ENCODE data around the gene ZNF273.

Gene ZNF273

DNA sequence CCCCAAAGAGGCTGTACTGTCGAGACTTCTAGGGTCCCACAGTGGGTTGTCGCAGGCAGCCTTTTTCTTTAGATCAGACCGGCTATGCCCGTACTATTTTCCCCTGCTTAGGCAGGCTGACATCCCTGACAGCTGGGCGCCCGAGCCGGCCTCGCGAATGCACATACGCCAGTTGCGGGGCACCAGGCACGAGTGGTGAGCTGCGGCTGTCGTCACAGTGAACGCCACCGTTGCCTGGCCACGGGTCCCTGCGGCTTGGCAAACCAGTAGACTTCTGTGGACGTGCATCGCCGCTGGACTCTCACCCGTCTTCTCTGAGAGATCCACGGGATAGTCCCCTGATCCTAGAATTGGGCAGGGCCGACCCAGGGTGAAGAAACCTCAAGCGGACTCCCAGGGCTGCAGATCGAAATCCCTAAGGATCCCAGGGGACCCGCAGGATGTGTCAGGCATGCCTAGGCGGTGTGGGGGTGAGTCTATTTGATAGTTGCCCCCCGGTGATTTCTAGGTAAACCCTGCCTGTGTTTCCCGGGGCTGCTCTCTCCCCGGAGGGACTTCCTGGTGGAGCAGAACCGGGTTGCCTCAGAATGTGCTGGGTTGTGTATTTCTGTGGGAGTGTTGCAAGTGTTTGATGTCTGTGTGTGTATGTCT lies 33.0 kb upstream of the ZNF273 start:
- no peak for DNase-seq
- H3K27me3 ChIP-seq (replicated peaks; ENCODE audit: control insufficient read depth, insufficient read depth, low read length, poor library complexity, severe bottlenecking) = no peaks in the 10 kb centered on the region
- H3K4me1 ChIP-seq (ENCODE audit: control insufficient read depth, insufficient read depth, low read length, poor library complexity, severe bottlenecking) = no peaks in the 10 kb centered on the region
- H3K4me3 ChIP-seq (ENCODE audit: insufficient read depth, low read depth, low read length, poor library complexity, severe bottlenecking) = no peak overlapping the region
- no peaks in the 10 kb centered on the region for H3K9me3 ChIP-seq (ENCODE audit: control insufficient read depth, low read length)
- no peaks in the 10 kb centered on the region for H3K36me3 ChIP-seq (ENCODE audit: control insufficient read depth, insufficient read depth, low read length)
- H3K27ac ChIP-seq (ENCODE audit: insufficient read depth, low read length, poor library complexity, severe bottlenecking) = no peak overlapping the region

DNA sequence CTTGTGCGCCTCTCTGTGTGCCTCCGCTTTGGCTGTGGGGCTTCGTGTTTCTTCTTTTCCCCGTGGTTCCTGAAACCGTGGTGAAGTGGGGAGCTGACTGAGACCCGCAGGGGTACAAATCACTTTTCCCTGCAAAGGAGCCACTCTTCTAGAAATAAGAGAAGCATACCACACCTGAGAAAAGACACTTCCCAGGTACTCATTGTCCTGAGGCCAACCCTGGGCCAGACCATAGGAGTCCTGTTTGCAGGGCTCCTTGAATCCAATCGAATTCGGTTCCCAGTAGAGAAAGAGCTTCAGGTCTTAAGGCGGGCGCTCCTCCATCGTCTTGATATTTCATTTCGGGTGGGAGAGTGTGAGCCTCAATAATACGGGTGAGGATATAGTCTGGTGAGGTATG lies 32.4 kb upstream of the ZNF273 start:
- Histone ChIP-seq H3K4me1 (ENCODE audit: control insufficient read depth, insufficient read depth, low read length, poor library complexity, severe bottlenecking) (no peaks in the 10 kb centered on the region), H3K4me3 (ENCODE audit: insufficient read depth, low read depth, low read length, poor library complexity, severe bottlenecking) (no peak overlapping the region), H3K36me3 (ENCODE audit: control insufficient read depth, insufficient read depth, low read length) (no peaks in the 10 kb centered on the region), H3K27me3 (replicated peaks; ENCODE audit: control insufficient read depth, insufficient read depth, low read length, poor library complexity, severe bottlenecking) (no peaks in the 10 kb centered on the region), H3K27ac (ENCODE audit: insufficient read depth, low read length, poor library complexity, severe bottlenecking) (no peak overlapping the region), H3K9me3 (ENCODE audit: control insufficient read depth, low read length) (no peaks in the 10 kb centered on the region)
- DNase-seq = no peak

DNA sequence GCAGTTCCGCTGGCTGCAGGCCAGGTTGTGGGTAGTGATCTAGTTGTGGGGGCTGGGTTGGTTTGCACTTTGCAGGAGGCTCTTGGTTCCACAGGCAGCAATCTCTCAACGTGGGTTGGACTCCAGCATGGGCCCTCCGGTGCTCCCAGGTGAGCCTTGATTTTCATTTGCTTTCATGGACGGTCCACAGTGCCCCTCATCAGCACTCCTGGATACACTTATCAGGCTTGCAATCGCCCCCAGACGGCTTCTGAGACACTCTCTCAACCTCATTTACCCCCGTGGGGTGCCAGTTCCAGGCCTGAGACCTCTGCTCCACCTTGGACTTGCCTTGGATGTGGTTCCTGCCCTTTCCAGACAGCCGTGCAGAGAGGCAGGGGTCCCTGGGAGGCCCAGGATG lies 31.3 kb upstream of the ZNF273 start:
- H3K9me3 ChIP-seq (ENCODE audit: control insufficient read depth, low read length) = no peaks in the 10 kb centered on the region
- no peak overlapping the region for H3K27ac ChIP-seq (ENCODE audit: insufficient read depth, low read length, poor library complexity, severe bottlenecking)
- no peak overlapping the region for H3K4me3 ChIP-seq (ENCODE audit: insufficient read depth, low read depth, low read length, poor library complexity, severe bottlenecking)
- no peaks in the 10 kb centered on the region for H3K36me3 ChIP-seq (ENCODE audit: control insufficient read depth, insufficient read depth, low read length)
- no peak for DNase-seq
- no peaks in the 10 kb centered on the region for H3K4me1 ChIP-seq (ENCODE audit: control insufficient read depth, insufficient read depth, low read length, poor library complexity, severe bottlenecking)
- no peaks in the 10 kb centered on the region for H3K27me3 ChIP-seq (replicated peaks; ENCODE audit: control insufficient read depth, insufficient read depth, low read length, poor library complexity, severe bottlenecking)

DNA sequence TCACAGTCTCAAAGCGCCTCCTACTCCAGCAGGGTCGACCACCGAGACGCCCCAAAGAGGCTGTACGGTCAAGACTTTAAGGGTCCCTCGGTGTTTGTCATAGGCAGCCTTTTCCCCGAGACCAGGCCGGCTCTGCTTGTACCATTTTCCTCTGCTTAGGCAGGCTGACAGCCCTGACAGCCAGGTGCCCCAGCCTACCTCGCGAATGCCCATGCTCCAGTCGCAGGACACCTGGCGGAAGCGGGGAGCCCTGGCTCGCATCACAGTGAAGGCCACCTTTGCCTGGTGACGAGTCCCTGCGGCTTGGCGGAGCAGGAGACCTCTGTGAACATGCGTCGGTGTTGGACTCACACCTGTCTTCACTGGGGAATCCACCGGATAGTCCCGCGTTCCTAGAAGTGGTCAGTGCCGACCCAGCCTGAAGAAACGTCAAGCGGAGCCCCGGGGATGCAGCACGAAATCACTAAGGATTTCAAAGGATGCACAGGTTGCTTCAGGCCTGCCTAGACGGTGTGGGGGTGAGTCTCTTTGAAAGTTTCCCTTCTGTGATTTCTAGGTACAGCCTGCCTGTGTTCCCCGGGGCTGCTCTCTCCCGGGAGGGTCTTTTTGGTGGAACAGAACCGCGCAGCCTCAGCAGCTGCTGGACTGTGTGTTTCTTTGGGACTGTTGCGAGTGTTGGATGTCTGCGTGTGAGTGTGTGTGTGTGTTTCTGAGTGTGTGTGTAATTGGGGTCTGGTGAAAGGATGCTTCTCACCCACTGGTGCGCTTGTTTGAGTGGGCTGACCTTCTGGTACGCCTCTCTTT lies 30.5 kb upstream of the ZNF273 start:
- H3K27ac ChIP-seq (ENCODE audit: insufficient read depth, low read length, poor library complexity, severe bottlenecking) = no peak overlapping the region
- H3K36me3 ChIP-seq (ENCODE audit: control insufficient read depth, insufficient read depth, low read length) = no peaks in the 10 kb centered on the region
- no peaks in the 10 kb centered on the region for H3K9me3 ChIP-seq (ENCODE audit: control insufficient read depth, low read length)
- no peaks in the 10 kb centered on the region for H3K27me3 ChIP-seq (replicated peaks; ENCODE audit: control insufficient read depth, insufficient read depth, low read length, poor library complexity, severe bottlenecking)
- no peak for DNase-seq
- no peak overlapping the region for H3K4me3 ChIP-seq (ENCODE audit: insufficient read depth, low read depth, low read length, poor library complexity, severe bottlenecking)
- H3K4me1 ChIP-seq (ENCODE audit: control insufficient read depth, insufficient read depth, low read length, poor library complexity, severe bottlenecking) = no peaks in the 10 kb centered on the region

DNA sequence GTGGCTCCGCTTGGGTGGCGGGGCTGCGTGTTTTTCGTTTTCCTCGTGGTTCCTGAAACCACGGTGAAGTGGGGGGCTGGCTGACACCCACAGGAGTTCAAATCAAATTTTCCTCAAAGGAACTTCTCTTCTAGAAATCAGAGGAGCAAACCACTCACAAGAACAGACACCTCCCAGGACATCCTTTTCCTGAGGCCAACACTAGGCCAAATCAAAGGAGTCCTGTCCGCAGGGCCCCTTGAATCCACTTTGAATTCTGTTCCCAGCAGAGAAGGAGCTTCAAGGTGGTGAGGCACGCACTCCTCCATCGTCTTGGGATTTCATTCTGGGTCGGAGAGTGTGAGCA lies 29.9 kb upstream of the ZNF273 start:
- Histone ChIP-seq H3K36me3 (ENCODE audit: control insufficient read depth, insufficient read depth, low read length) (no peaks in the 10 kb centered on the region), H3K9me3 (ENCODE audit: control insufficient read depth, low read length) (no peaks in the 10 kb centered on the region), H3K27ac (ENCODE audit: insufficient read depth, low read length, poor library complexity, severe bottlenecking) (no peak overlapping the region), H3K27me3 (replicated peaks; ENCODE audit: control insufficient read depth, insufficient read depth, low read length, poor library complexity, severe bottlenecking) (no peaks in the 10 kb centered on the region), H3K4me3 (ENCODE audit: insufficient read depth, low read depth, low read length, poor library complexity, severe bottlenecking) (no peak overlapping the region), H3K4me1 (ENCODE audit: control insufficient read depth, insufficient read depth, low read length, poor library complexity, severe bottlenecking) (no peaks in the 10 kb centered on the region)
- no peak for DNase-seq

DNA sequence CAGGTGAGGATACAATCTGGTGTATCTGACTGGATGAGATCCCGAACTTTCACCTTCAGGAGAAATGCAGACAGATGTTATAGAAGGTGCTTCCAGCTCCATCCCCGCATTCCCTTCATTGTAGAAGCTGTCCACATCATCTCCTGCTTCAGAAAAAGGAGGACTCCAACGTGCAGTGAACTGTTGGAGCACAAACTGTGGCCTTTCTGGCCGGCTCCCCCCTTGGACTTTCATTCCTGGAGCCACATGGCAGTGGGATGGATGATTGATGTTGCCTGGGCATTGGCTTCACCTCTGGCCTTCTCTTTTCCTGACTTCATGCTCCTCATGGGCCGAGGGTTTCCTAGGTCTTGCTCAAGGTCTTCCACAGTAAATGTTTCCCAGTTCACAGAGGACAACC lies 29.6 kb upstream of the ZNF273 start:
- Histone ChIP-seq H3K4me3 (ENCODE audit: insufficient read depth, low read depth, low read length, poor library complexity, severe bottlenecking) (no peak overlapping the region), H3K27ac (ENCODE audit: insufficient read depth, low read length, poor library complexity, severe bottlenecking) (no peak overlapping the region), H3K9me3 (ENCODE audit: control insufficient read depth, low read length) (no peaks in the 10 kb centered on the region), H3K27me3 (replicated peaks; ENCODE audit: control insufficient read depth, insufficient read depth, low read length, poor library complexity, severe bottlenecking) (no peaks in the 10 kb centered on the region), H3K36me3 (ENCODE audit: control insufficient read depth, insufficient read depth, low read length) (no peaks in the 10 kb centered on the region), H3K4me1 (ENCODE audit: control insufficient read depth, insufficient read depth, low read length, poor library complexity, severe bottlenecking) (no peaks in the 10 kb centered on the region)
- DNase-seq = no peak

DNA sequence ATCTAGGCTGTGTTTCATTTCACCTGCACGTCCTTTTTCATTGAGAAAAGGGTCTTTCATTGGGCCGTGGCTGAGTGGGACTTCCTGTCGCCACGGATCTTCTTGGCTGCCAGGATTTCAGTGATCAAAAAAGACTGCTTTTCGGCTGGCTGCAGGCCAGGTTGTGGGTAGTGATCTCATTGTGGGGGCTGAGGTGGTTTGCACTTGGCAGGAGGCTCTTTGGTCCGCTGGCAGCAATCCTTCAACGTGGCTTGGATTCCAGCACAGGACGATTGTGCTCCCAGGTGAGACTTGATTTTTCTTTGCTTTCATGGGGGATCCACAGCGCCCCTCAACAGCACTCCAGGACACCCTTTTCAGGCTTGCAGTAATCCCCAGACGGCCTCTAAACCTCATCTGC lies 29.0 kb upstream of the ZNF273 start:
- Histone ChIP-seq H3K27ac (ENCODE audit: insufficient read depth, low read length, poor library complexity, severe bottlenecking) (no peak overlapping the region), H3K27me3 (replicated peaks; ENCODE audit: control insufficient read depth, insufficient read depth, low read length, poor library complexity, severe bottlenecking) (no peaks in the 10 kb centered on the region), H3K4me1 (ENCODE audit: control insufficient read depth, insufficient read depth, low read length, poor library complexity, severe bottlenecking) (no peaks in the 10 kb centered on the region), H3K36me3 (ENCODE audit: control insufficient read depth, insufficient read depth, low read length) (no peaks in the 10 kb centered on the region), H3K4me3 (ENCODE audit: insufficient read depth, low read depth, low read length, poor library complexity, severe bottlenecking) (no peak overlapping the region), H3K9me3 (ENCODE audit: control insufficient read depth, low read length) (no peaks in the 10 kb centered on the region)
- no peak for DNase-seq

DNA sequence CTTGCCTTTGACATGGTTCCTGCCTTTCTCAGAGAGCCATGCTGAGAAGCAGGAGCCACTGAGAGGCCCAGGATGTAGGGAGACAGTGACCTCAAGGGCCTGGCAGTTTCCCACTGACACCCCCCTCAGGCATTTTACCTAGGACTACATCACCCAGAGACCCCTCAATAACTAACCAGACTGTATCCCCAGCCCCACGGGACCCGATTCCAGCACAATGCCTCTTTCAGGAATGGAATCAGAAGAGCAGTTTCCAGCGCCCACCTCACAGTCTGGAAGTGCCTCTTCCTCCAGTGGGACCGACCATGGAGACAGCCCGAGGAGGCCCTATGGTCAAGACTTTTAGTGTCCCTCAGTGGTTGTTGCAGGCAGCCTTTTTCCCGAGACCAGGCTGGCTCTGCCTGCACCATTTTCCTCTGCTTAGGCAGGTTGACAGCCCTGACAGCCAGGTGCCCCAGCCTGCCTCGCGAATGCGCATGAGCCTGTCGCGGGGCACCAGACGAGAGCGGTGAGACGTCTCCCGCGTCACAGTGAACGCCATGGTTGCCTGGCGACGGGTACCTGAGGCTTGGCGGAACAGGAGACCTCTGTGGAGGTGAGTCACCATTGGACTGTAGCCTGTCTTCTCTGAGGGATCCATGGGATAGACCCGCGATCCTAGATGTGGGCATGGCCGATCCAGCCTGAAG lies 28.4 kb upstream of the ZNF273 start:
- H3K27ac ChIP-seq (ENCODE audit: insufficient read depth, low read length, poor library complexity, severe bottlenecking) = no peak overlapping the region
- H3K4me3 ChIP-seq (ENCODE audit: insufficient read depth, low read depth, low read length, poor library complexity, severe bottlenecking) = no peak overlapping the region
- H3K9me3 ChIP-seq (ENCODE audit: control insufficient read depth, low read length) = no peaks in the 10 kb centered on the region
- H3K36me3 ChIP-seq (ENCODE audit: control insufficient read depth, insufficient read depth, low read length) = no peaks in the 10 kb centered on the region
- DNase-seq = no peak
- H3K4me1 ChIP-seq (ENCODE audit: control insufficient read depth, insufficient read depth, low read length, poor library complexity, severe bottlenecking) = no peaks in the 10 kb centered on the region
- no peaks in the 10 kb centered on the region for H3K27me3 ChIP-seq (replicated peaks; ENCODE audit: control insufficient read depth, insufficient read depth, low read length, poor library complexity, severe bottlenecking)

DNA sequence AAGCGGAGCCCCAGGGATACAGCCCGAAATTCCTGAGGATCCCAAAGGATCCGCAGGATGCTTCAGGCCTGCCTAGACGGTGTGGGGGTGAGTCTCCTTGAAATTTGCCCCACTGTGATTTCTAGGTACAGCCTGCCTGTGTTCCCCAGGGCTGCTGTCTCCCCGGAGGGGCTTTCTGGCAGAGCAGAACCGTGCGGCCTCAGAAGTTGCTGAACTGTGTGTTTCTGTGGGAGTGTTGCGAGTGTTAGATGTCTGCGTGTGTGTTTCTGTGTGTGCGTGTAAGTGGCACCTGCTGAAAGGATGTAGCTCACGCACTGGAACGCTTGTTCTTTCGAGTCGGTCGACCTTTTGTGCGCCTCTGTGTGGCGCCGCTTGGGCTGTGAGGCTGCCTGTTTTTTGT lies 27.8 kb upstream of the ZNF273 start:
- no peaks in the 10 kb centered on the region for H3K27me3 ChIP-seq (replicated peaks; ENCODE audit: control insufficient read depth, insufficient read depth, low read length, poor library complexity, severe bottlenecking)
- no peak overlapping the region for H3K4me3 ChIP-seq (ENCODE audit: insufficient read depth, low read depth, low read length, poor library complexity, severe bottlenecking)
- no peaks in the 10 kb centered on the region for H3K36me3 ChIP-seq (ENCODE audit: control insufficient read depth, insufficient read depth, low read length)
- no peaks in the 10 kb centered on the region for H3K9me3 ChIP-seq (ENCODE audit: control insufficient read depth, low read length)
- H3K4me1 ChIP-seq (ENCODE audit: control insufficient read depth, insufficient read depth, low read length, poor library complexity, severe bottlenecking) = no peaks in the 10 kb centered on the region
- no peak for DNase-seq
- H3K27ac ChIP-seq (ENCODE audit: insufficient read depth, low read length, poor library complexity, severe bottlenecking) = no peak overlapping the region

All from effector memory CD4-positive, alpha-beta T cell (primary cell).